ENCODE data around the gene AKAP6. TPM values are rescaled to one million over a fixed set of nuclear protein-coding genes. Genes with fewer than 3 reads are reported as not detected.
A peak's percentile ranks its signal among the peaks of the same experiment; 100 is the strongest.

AKAP6 gene
- polyA plus RNA-seq, 1 donor = 8.5 TPM

- Histone ChIP-seq H3K4me3 (ENCODE audit: low read length) (no peak overlapping the region), H3K4me1 (ENCODE audit: control insufficient read depth, insufficient read depth, low read length) (no peaks in the 10 kb centered on the region), H3K9me3 (ENCODE audit: control insufficient read depth, low read depth, low read length) (no peaks in the 10 kb centered on the region), H3K27me3 (ENCODE audit: control insufficient read depth, insufficient read depth, low read length) (no peaks in the 10 kb centered on the region), H3K27ac (ENCODE audit: low read length) (no peak overlapping the region), H3K36me3 (ENCODE audit: control insufficient read depth, insufficient read depth, low read length) (no peaks in the 10 kb centered on the region)
- no peak for DNase-seq
- no CpG with 5 or more reads among the region's 4 CpGs for WGBS (ENCODE audit: insufficient coverage, low lambda C conversion rate)
Observed at GRCh38 chr14:32349322-32349721, 20.2 kb downstream of the AKAP6 start.

GRCh38 chr14:32350020-32350419 lies 20.9 kb downstream of the AKAP6 start:
- H3K27me3 ChIP-seq (ENCODE audit: control insufficient read depth, insufficient read depth, low read length) = no peaks in the 10 kb centered on the region
- no peaks in the 10 kb centered on the region for H3K9me3 ChIP-seq (ENCODE audit: control insufficient read depth, low read depth, low read length)
- no peaks in the 10 kb centered on the region for H3K36me3 ChIP-seq (ENCODE audit: control insufficient read depth, insufficient read depth, low read length)
- WGBS (ENCODE audit: insufficient coverage, low lambda C conversion rate) = 60% methylated on average over 1 of the region's 1 CpG
- no peak overlapping the region for H3K27ac ChIP-seq (ENCODE audit: low read length)
- no peak for DNase-seq
- no peaks in the 10 kb centered on the region for H3K4me1 ChIP-seq (ENCODE audit: control insufficient read depth, insufficient read depth, low read length)
- no peak overlapping the region for H3K4me3 ChIP-seq (ENCODE audit: low read length)

- Histone ChIP-seq H3K9me3 (ENCODE audit: control insufficient read depth, low read depth, low read length) (no peaks in the 10 kb centered on the region), H3K4me1 (ENCODE audit: control insufficient read depth, insufficient read depth, low read length) (no peaks in the 10 kb centered on the region), H3K4me3 (ENCODE audit: low read length) (no peak overlapping the region), H3K36me3 (ENCODE audit: control insufficient read depth, insufficient read depth, low read length) (no peaks in the 10 kb centered on the region), H3K27me3 (ENCODE audit: control insufficient read depth, insufficient read depth, low read length) (no peaks in the 10 kb centered on the region), H3K27ac (ENCODE audit: low read length) (no peak overlapping the region)
- 80% methylated on average over 1 of the region's 4 CpGs for WGBS (ENCODE audit: insufficient coverage, low lambda C conversion rate)
- no peak for DNase-seq
Observed at GRCh38 chr14:32352631-32353030, 23.5 kb downstream of the AKAP6 start.

- no peaks in the 10 kb centered on the region for H3K36me3 ChIP-seq (ENCODE audit: control insufficient read depth, insufficient read depth, low read length)
- DNase-seq = peak in 1 of 2 donors; percentile 30
- H3K4me1 ChIP-seq (ENCODE audit: control insufficient read depth, insufficient read depth, low read length) = no peaks in the 10 kb centered on the region
- H3K4me3 ChIP-seq (ENCODE audit: low read length) = no peak overlapping the region
- 33% methylated on average over 1 of the region's 3 CpGs for WGBS (ENCODE audit: insufficient coverage, low lambda C conversion rate)
- no peaks in the 10 kb centered on the region for H3K9me3 ChIP-seq (ENCODE audit: control insufficient read depth, low read depth, low read length)
- no peaks in the 10 kb centered on the region for H3K27me3 ChIP-seq (ENCODE audit: control insufficient read depth, insufficient read depth, low read length)
- no peak overlapping the region for H3K27ac ChIP-seq (ENCODE audit: low read length)
Observed at GRCh38 chr14:32354716-32355115, 25.6 kb downstream of the AKAP6 start.

- no peaks in the 10 kb centered on the region for H3K27me3 ChIP-seq (ENCODE audit: control insufficient read depth, insufficient read depth, low read length)
- WGBS (ENCODE audit: insufficient coverage, low lambda C conversion rate) = 100% methylated on average over 1 of the region's 3 CpGs
- H3K36me3 ChIP-seq (ENCODE audit: control insufficient read depth, insufficient read depth, low read length) = no peaks in the 10 kb centered on the region
Observed at GRCh38 chr14:32358781-32359180, 29.7 kb downstream of the AKAP6 start.

GRCh38 chr14:32361674-32362073 lies 32.6 kb downstream of the AKAP6 start:
- no CpG with 5 or more reads among the region's 2 CpGs for WGBS (ENCODE audit: insufficient coverage, low lambda C conversion rate)
- H3K27ac ChIP-seq (ENCODE audit: low read length) = no peak overlapping the region
- H3K4me3 ChIP-seq (ENCODE audit: low read length) = no peak overlapping the region
- no peaks in the 10 kb centered on the region for H3K27me3 ChIP-seq (ENCODE audit: control insufficient read depth, insufficient read depth, low read length)
- H3K9me3 ChIP-seq (ENCODE audit: control insufficient read depth, low read depth, low read length) = no peaks in the 10 kb centered on the region
- H3K4me1 ChIP-seq (ENCODE audit: control insufficient read depth, insufficient read depth, low read length) = peaks cover 9% of the 10 kb centered on the region
- H3K36me3 ChIP-seq (ENCODE audit: control insufficient read depth, insufficient read depth, low read length) = no peaks in the 10 kb centered on the region
- DNase-seq = no peak

More at GRCh38 chr14:32358781-32359180, 29.7 kb downstream of the AKAP6 start:
- H3K4me3 ChIP-seq (ENCODE audit: low read length) = no peak overlapping the region
- H3K27ac ChIP-seq (ENCODE audit: low read length) = no peak overlapping the region
- no peaks in the 10 kb centered on the region for H3K4me1 ChIP-seq (ENCODE audit: control insufficient read depth, insufficient read depth, low read length)
- H3K9me3 ChIP-seq (ENCODE audit: control insufficient read depth, low read depth, low read length) = no peaks in the 10 kb centered on the region
- no peak for DNase-seq

- no peak overlapping the region for H3K27ac ChIP-seq (ENCODE audit: low read length)
- no CpG with 5 or more reads among the region's 4 CpGs for WGBS (ENCODE audit: insufficient coverage, low lambda C conversion rate)
- DNase-seq = no peak
- H3K9me3 ChIP-seq (ENCODE audit: control insufficient read depth, low read depth, low read length) = no peaks in the 10 kb centered on the region
- H3K36me3 ChIP-seq (ENCODE audit: control insufficient read depth, insufficient read depth, low read length) = no peaks in the 10 kb centered on the region
- no peaks in the 10 kb centered on the region for H3K27me3 ChIP-seq (ENCODE audit: control insufficient read depth, insufficient read depth, low read length)
- peaks cover 9% of the 10 kb centered on the region for H3K4me1 ChIP-seq (ENCODE audit: control insufficient read depth, insufficient read depth, low read length)
- no peak overlapping the region for H3K4me3 ChIP-seq (ENCODE audit: low read length)
Observed at GRCh38 chr14:32363761-32364160, 34.7 kb downstream of the AKAP6 start.

GRCh38 chr14:32364941-32365340 lies 35.8 kb downstream of the AKAP6 start:
- no peaks in the 10 kb centered on the region for H3K9me3 ChIP-seq (ENCODE audit: control insufficient read depth, low read depth, low read length)
- DNase-seq = peak in 1 of 2 donors; percentile 35
- H3K4me3 ChIP-seq (ENCODE audit: low read length) = no peak overlapping the region
- H3K4me1 ChIP-seq (ENCODE audit: control insufficient read depth, insufficient read depth, low read length) = peaks cover 9% of the 10 kb centered on the region
- no peaks in the 10 kb centered on the region for H3K36me3 ChIP-seq (ENCODE audit: control insufficient read depth, insufficient read depth, low read length)
- H3K27ac ChIP-seq (ENCODE audit: low read length) = no peak overlapping the region
- no peaks in the 10 kb centered on the region for H3K27me3 ChIP-seq (ENCODE audit: control insufficient read depth, insufficient read depth, low read length)
- WGBS (ENCODE audit: insufficient coverage, low lambda C conversion rate) = no CpG with 5 or more reads among the region's 1 CpG

- peak; percentile 16 to 29 for DNase-seq
- peaks cover 9% of the 10 kb centered on the region for H3K4me1 ChIP-seq (ENCODE audit: control insufficient read depth, insufficient read depth, low read length)
- no peak overlapping the region for H3K27ac ChIP-seq (ENCODE audit: low read length)
Observed at GRCh38 chr14:32366256-32366879, 37.3 kb downstream of the AKAP6 start.

GRCh38 chr14:32366986-32367385 lies 37.9 kb downstream of the AKAP6 start:
- Histone ChIP-seq H3K9me3 (ENCODE audit: control insufficient read depth, low read depth, low read length) (no peaks in the 10 kb centered on the region), H3K27me3 (ENCODE audit: control insufficient read depth, insufficient read depth, low read length) (no peaks in the 10 kb centered on the region), H3K4me1 (ENCODE audit: control insufficient read depth, insufficient read depth, low read length) (peaks cover 9% of the 10 kb centered on the region), H3K27ac (ENCODE audit: low read length) (no peak overlapping the region), H3K36me3 (ENCODE audit: control insufficient read depth, insufficient read depth, low read length) (no peaks in the 10 kb centered on the region), H3K4me3 (ENCODE audit: low read length) (no peak overlapping the region)
- no CpG with 5 or more reads among the region's 4 CpGs for WGBS (ENCODE audit: insufficient coverage, low lambda C conversion rate)
- no peak for DNase-seq

More at GRCh38 chr14:32366256-32366879, 37.3 kb downstream of the AKAP6 start:
- Histone ChIP-seq H3K27me3 (ENCODE audit: control insufficient read depth, insufficient read depth, low read length) (no peaks in the 10 kb centered on the region), H3K36me3 (ENCODE audit: control insufficient read depth, insufficient read depth, low read length) (no peaks in the 10 kb centered on the region), H3K9me3 (ENCODE audit: control insufficient read depth, low read depth, low read length) (no peaks in the 10 kb centered on the region), H3K4me3 (ENCODE audit: low read length) (no peak overlapping the region)

- Histone ChIP-seq H3K9me3 (ENCODE audit: control insufficient read depth, low read depth, low read length) (no peaks in the 10 kb centered on the region), H3K27me3 (ENCODE audit: control insufficient read depth, insufficient read depth, low read length) (no peaks in the 10 kb centered on the region), H3K27ac (ENCODE audit: low read length) (no peak overlapping the region), H3K4me1 (ENCODE audit: control insufficient read depth, insufficient read depth, low read length) (peaks cover 9% of the 10 kb centered on the region), H3K4me3 (ENCODE audit: low read length) (no peak overlapping the region), H3K36me3 (ENCODE audit: control insufficient read depth, insufficient read depth, low read length) (no peaks in the 10 kb centered on the region)
- DNase-seq = no peak
Observed at GRCh38 chr14:32367516-32367915, 38.4 kb downstream of the AKAP6 start.

Measured in large intestine (tissue), 3 donors.